Effector memory CD8-positive, alpha-beta T cell (primary cell): Measurements from ENCODE around the gene KIF14.
A peak's percentile ranks its signal among the peaks of the same experiment; 100 is the strongest.
"Not testable (repeated sequence)": the region's sequence is repeated elsewhere in the genome, so short reads cannot be mapped to it uniquely, and the experiment has no call there.

Experiments used
- ATAC-seq: fragments of 150-1000 bp; cut with Tn5 transposase; replicated peaks from 2 replicates; pipeline ENCODE4 v1.10.0; 2021; ENCODE audit warnings: mild to moderate bottlenecking, moderate library complexity
- DNase-seq, 3 experiments: peaks; one replicate each; pipeline ENCODE4 v3.0.0; 2021
- H3K27ac Mint-ChIP-seq, 2 donors: one replicate each; pipeline ENCODE4 v1.8.0; 2022; ENCODE audit warnings: mild to moderate bottlenecking in 2 of 2, mixed read lengths in 2 of 2, moderate library complexity in 2 of 2
- H3K27me3 Mint-ChIP-seq, 2 donors: one replicate each; pipeline ENCODE4 v1.8.0; 2022; ENCODE audit warnings: mixed read lengths in 2 of 2
- H3K36me3 Mint-ChIP-seq: one replicate; pipeline ENCODE4 v1.8.0; 2022; ENCODE audit warnings: mild to moderate bottlenecking, moderate library complexity, mixed read lengths; ENCODE audit not compliant: insufficient read depth
- H3K4me1 Mint-ChIP-seq, 2 donors: one replicate each; pipeline ENCODE4 v1.8.0; 2022; ENCODE audit warnings: low read depth in 2 of 2, mixed read lengths in 2 of 2
- H3K4me3 Mint-ChIP-seq, 2 donors: one replicate each; pipeline ENCODE4 v1.8.0; 2022; ENCODE audit warnings: mild to moderate bottlenecking in 2 of 2, mixed read lengths in 2 of 2, moderate library complexity in 2 of 2
- H3K9me3 Mint-ChIP-seq, 2 donors: one replicate each; pipeline ENCODE4 v1.8.0; 2022; ENCODE audit warnings: mixed read lengths in 2 of 2

The KIF14 gene

GRCh38 chr1:200652378-200652777, 31.8 kb upstream of the KIF14 start:
- ATAC-seq (no peak), DNase-seq (no peak)
- Mint-ChIP-seq H3K4me3 (no peak overlapping the region), H3K4me1 (peaks cover 13 to 20% of the 10 kb centered on the region in 2 donors), H3K36me3 (peaks cover 58% of the 10 kb centered on the region), H3K27me3 (no peaks in the 10 kb centered on the region), H3K27ac (peak overlapping the region in 1 of 2 donors; percentile 86), H3K9me3 (no peaks in the 10 kb centered on the region)

DNA sequence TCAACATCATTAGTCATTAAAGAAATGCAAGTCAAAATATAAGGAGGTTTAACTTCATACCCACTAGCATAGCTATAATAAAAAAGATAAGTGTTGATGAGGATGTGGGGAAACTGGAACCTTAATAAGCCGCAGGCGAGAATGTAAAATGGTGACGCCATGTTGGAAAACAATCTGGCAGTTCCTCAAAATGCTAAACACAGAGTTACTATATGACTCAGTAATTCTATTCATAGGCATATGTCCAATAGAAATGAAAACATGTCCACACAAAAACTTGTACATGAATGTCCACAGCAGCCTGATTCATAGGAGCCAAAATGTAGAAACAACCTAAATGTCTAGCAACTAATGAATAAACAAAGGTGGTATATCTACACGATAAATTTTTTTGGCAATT, 26.0 kb upstream of the KIF14 start:
- Mint-ChIP-seq H3K9me3 (no peaks in the 10 kb centered on the region), H3K4me3 (no peak overlapping the region), H3K36me3 (peaks cover 66% of the 10 kb centered on the region), H3K4me1 (no peaks in the 10 kb centered on the region), H3K27me3 (no peaks in the 10 kb centered on the region), H3K27ac (peak overlapping the region in 1 of 2 donors; percentile 68)
- ATAC-seq (no peak), DNase-seq (no peak)

- H3K9me3 Mint-ChIP-seq = no peaks in the 10 kb centered on the region
Observed at GRCh38 chr1:200644021-200644420, 23.5 kb upstream of the KIF14 start.

GRCh38 chr1:200642481-200642880, 21.9 kb upstream of the KIF14 start:
- Mint-ChIP-seq H3K36me3 (peaks cover 37% of the 10 kb centered on the region), H3K27ac (no peak overlapping the region), H3K4me3 (no peak overlapping the region), H3K27me3 (no peaks in the 10 kb centered on the region), H3K9me3 (no peaks in the 10 kb centered on the region), H3K4me1 (no peaks in the 10 kb centered on the region)
- DNase-seq = no peak
- ATAC-seq = no peak

More at GRCh38 chr1:200644021-200644420, 23.5 kb upstream of the KIF14 start:
- H3K27me3 Mint-ChIP-seq = no peaks in the 10 kb centered on the region
- H3K4me3 Mint-ChIP-seq = no peak overlapping the region
- ATAC-seq (no peak), DNase-seq (no peak)
- no peak overlapping the region for H3K27ac Mint-ChIP-seq
- H3K4me1 Mint-ChIP-seq = no peaks in the 10 kb centered on the region
- peaks cover 53% of the 10 kb centered on the region for H3K36me3 Mint-ChIP-seq

DNA sequence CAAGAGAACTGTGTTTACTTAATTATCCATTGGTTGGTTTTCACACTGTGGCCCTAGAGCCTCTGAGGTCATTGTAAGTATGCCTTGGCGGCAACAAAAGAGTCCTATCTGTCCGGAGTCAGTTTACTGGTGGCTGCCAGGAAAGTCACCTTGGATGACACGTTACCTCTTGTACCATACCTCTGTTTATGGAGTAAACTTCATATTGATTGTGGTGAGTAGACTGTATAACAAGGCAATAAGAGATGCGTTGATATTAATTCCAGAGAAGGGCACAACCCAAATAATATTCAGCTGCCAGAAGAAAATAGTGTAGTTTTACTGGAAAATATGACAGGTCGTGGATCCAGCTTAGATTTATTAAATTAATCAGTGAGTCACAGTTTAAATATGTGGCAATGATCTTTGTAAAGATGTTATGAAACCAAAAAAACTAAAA, 20.4 kb upstream of the KIF14 start:
- no peak overlapping the region for H3K4me3 Mint-ChIP-seq
- no peak overlapping the region for H3K27ac Mint-ChIP-seq
- H3K4me1 Mint-ChIP-seq = no peaks in the 10 kb centered on the region
- peaks cover 26% of the 10 kb centered on the region for H3K36me3 Mint-ChIP-seq
- no peaks in the 10 kb centered on the region for H3K27me3 Mint-ChIP-seq
- no peak for DNase-seq
- no peak for ATAC-seq
- H3K9me3 Mint-ChIP-seq = no peaks in the 10 kb centered on the region

- H3K9me3 Mint-ChIP-seq = no peaks in the 10 kb centered on the region
- peaks cover 21% of the 10 kb centered on the region for H3K36me3 Mint-ChIP-seq
- H3K4me1 Mint-ChIP-seq = no peaks in the 10 kb centered on the region
- H3K27me3 Mint-ChIP-seq = no peaks in the 10 kb centered on the region
- no peak overlapping the region for H3K27ac Mint-ChIP-seq
- no peak for ATAC-seq
- DNase-seq = no peak
- no peak overlapping the region for H3K4me3 Mint-ChIP-seq
Observed at GRCh38 chr1:200640373-200640962, 19.9 kb upstream of the KIF14 start.

DNA sequence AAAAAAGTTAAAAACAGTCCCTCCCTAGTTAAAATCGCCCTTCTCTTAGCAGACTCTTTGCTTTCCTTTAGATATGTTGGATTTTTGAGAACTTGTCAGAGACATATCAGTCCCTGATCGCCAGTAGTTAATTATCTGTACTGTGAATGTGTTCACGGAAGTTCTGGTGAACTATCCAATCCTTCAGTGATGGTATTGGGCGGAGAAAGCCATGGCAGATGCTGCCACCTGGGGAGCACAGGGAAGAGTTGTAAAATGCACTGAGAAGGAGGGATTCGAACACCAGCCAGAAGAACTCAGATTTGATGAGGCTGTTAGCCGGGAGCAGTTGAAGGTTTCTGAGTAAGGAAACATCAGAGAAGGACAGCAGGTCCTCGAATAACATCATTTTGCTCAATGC, 17.5 kb upstream of the KIF14 start:
- ATAC-seq = no peak
- Mint-ChIP-seq H3K27ac (peak overlapping the region in 1 of 2 donors; percentile 42), H3K9me3 (no peaks in the 10 kb centered on the region), H3K4me1 (no peaks in the 10 kb centered on the region), H3K4me3 (no peak overlapping the region), H3K27me3 (no peaks in the 10 kb centered on the region), H3K36me3 (peaks cover under 1% of the 10 kb centered on the region)
- no peak for DNase-seq

DNA sequence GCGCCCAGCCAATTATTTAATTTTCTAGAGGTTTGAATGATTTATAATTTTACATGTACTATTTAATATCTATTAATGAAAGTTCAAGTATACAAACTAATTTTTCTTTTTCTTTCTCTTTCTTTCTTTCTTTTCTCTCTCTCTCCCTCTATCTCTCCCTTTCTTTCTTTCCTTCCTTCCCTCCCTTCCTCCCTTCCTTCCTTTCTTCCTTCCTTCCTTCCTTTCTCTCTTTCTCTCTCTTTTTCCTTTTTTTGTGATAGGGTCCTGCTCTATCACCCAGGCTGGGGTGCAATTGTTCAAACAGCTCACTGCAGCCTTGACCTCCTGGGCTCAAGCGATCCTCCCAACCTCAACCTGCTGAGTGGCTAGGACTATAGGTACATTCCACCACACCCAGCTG, 16.1 kb upstream of the KIF14 start:
- no peak for ATAC-seq
- Mint-ChIP-seq H3K4me3 (no peak overlapping the region), H3K4me1 (no peaks in the 10 kb centered on the region), H3K9me3 (no peaks in the 10 kb centered on the region), H3K27me3 (no peaks in the 10 kb centered on the region), H3K27ac (no peak overlapping the region), H3K36me3 (no peaks in the 10 kb centered on the region)
- DNase-seq = no peak

DNA sequence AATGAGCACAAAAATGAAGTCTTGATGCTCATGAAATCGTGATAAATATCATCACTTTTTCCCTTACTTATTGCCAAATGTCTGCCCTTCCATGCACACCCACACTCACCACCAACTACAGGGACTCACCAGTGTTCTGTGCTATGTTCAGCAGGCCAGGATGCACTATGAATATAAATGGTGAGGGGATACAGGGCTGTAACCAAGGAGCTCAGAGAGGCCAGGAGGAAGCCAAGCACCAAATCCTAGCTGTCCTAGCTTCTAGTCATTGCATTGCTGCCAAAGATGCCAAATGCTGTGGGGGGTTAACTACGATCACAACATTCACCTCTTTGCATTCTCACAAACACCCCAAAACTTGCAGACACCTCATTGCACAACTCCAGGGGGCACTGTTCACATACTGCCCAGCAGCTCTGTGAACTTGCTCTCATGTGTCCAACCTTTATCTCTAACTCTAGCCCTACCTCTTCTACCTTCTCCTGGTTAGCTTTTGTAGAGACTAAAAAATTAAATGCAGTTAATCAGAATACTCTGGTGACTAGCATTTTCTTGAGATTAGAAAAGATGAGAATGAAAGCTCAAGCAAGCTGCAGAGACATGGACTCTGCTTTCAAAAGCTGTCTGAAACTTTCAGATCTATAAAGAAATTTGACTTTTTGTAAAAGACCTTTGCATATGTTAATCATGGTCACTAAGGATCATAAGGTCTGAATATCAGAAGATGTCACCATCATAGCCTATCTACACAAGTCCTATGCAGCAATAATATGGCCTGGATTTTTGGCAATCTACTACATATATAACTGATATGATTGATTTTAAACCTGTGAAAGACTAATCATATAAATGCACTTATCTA, 13.9 kb upstream of the KIF14 start:
- Mint-ChIP-seq H3K36me3 (no peaks in the 10 kb centered on the region), H3K4me1 (no peaks in the 10 kb centered on the region), H3K4me3 (no peak overlapping the region), H3K27me3 (no peaks in the 10 kb centered on the region), H3K27ac (no peak overlapping the region), H3K9me3 (no peaks in the 10 kb centered on the region)
- DNase-seq (no peak), ATAC-seq (no peak)

DNA sequence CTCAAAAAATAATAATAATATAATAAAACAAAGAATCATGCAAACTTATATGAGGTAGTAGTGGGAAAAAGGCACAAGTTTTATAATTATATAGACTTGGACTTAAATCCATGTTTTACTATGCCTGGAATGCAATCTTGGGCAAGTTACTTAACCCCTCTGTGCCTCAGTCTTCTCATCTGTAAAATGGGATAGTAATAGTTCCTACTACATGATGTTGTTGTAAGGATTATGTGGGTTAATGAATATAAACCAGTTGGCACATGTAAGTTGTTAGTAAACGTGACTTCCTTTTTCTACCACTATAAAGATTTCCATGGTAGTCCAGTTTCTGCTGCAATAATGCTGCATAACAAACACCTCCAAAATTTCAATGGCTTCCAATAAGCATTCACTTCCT, 10.8 kb upstream of the KIF14 start:
- H3K9me3 Mint-ChIP-seq = no peaks in the 10 kb centered on the region
- no peak for ATAC-seq
- no peaks in the 10 kb centered on the region for H3K27me3 Mint-ChIP-seq
- DNase-seq = no peak
- H3K27ac Mint-ChIP-seq = no peak overlapping the region
- no peaks in the 10 kb centered on the region for H3K36me3 Mint-ChIP-seq
- H3K4me3 Mint-ChIP-seq = no peak overlapping the region
- H3K4me1 Mint-ChIP-seq = peaks cover 11 to 14% of the 10 kb centered on the region in 2 donors

DNA sequence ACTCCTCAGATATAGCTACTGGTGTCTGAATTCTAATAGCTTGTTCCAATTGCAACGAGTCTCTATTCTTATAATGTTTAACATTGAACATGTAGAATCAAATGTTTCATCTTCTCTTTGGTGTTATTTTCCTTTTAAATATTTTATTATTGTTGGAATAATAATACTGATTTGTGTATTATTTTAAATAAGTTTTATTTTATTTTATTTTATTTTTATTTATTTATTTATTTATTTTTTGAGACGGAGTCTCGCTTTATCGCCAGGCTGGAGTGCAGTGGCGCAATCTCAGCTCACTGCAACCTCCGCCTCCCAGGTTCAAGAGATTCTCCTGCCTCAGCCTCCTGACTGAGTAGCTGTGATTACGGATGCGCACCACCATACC, 10.0 kb upstream of the KIF14 start:
- H3K9me3 Mint-ChIP-seq, H3K36me3 Mint-ChIP-seq, H3K27me3 Mint-ChIP-seq, DNase-seq, ATAC-seq, H3K27ac Mint-ChIP-seq, H3K4me3 Mint-ChIP-seq: not testable (repeated sequence)
- peaks cover 11 to 14% of the 10 kb centered on the region in 2 donors for H3K4me1 Mint-ChIP-seq

- DNase-seq = no peak
- H3K27me3 Mint-ChIP-seq = no peaks in the 10 kb centered on the region
- H3K9me3 Mint-ChIP-seq = no peaks in the 10 kb centered on the region
- H3K4me3 Mint-ChIP-seq = no peak overlapping the region
- ATAC-seq = no peak
- H3K27ac Mint-ChIP-seq = no peak overlapping the region
- peaks cover 11 to 15% of the 10 kb centered on the region in 2 donors for H3K4me1 Mint-ChIP-seq
- H3K36me3 Mint-ChIP-seq = no peaks in the 10 kb centered on the region
Observed at GRCh38 chr1:200629876-200630514, 9.4 kb upstream of the KIF14 start.

DNA sequence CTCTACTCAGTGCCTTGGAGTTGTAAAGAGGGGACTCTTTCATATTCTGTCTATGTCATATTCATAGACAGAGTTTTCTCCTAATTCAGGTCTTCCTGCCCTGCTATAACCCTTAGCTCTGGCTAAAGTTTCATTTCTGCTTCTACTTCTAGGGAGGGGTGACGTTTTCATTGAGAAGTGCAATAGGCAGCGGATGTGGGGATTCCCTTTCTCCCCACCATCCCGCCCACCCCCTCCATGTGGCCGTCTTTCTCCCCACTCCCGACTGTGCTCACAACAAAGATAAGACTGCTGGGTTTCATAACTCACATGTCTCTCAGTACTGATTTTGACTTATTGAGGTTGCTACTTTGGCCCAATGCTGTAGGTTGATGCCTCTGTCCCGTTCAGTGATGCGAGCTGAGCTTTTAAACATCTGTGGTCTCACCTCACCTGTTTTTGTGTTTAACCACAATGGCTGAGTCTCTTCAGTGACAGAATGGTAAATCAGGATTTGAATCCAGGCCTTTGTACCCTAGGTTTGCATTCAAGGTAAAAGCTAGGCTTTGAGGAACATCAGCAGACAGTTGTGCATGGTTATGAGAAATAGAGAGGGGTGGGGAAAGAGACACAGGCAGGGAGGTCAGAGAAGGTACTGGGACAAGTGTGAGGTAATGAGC, 7.8 kb upstream of the KIF14 start:
- H3K4me3 Mint-ChIP-seq = peak overlapping the region; percentile 8 to 33
- DNase-seq (peak in 2 of 3 experiments; percentile 2 to 3), ATAC-seq (peak; percentile 84)
- peaks cover 11 to 15% of the 10 kb centered on the region in 2 donors for H3K4me1 Mint-ChIP-seq
- no peaks in the 10 kb centered on the region for H3K27me3 Mint-ChIP-seq
- no peaks in the 10 kb centered on the region for H3K9me3 Mint-ChIP-seq
- no peaks in the 10 kb centered on the region for H3K36me3 Mint-ChIP-seq
- peak overlapping the region; percentile 27 to 62 for H3K27ac Mint-ChIP-seq
